GM12864 (cell line): ENCODE results near the gene NCAPG2.

Source experiments
- DNase-seq: peaks from one replicate; pipeline ENCODE4 v3.0.0-alpha.2; 2011; ENCODE audit warnings: low read depth
- H3K4me3 ChIP-seq: 2 replicates; pipeline ENCODE4 v1.5.1; 2011; ENCODE audit warnings: mild to moderate bottlenecking, low read depth, low read length, control low read depth
- CTCF ChIP-seq: IDR thresholded peaks from 2 replicates; pipeline ENCODE4 v1.5.1; 2011; ENCODE audit warnings: low read depth, mild to moderate bottlenecking, moderate library complexity, low read length, control low read depth, inconsistent platforms; ENCODE audit errors: missing control alignments

NCAPG2 gene

DNA sequence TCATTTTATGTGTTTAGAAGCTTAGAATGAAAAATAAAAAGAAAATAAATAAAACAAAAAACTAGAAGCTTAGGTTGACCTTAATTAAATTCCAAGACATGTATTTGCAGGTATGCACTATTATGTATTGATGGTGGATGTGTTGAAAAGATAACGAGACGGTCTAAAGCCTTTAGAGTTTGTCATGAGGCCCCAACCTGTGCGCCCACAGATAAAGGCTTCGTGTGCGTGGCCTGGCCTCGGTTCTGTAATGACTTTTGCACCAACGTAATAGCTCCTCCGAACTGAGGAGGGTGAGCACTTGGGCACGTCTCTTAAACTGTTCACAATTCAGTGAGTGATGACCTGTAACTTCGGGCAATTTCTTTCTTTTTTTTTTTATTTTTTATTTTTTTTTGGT, 43.7 kb upstream of the NCAPG2 start:
- no peak for DNase-seq
- TF ChIP-seq CTCF: no peak
- H3K4me3 ChIP-seq: no peak overlapping the region

GRCh38 chr7:158747408-158747807, 42.8 kb upstream of the NCAPG2 start:
- no peak for DNase-seq
- H3K4me3 ChIP-seq: no peak overlapping the region
- no peak for TF ChIP-seq CTCF

DNA sequence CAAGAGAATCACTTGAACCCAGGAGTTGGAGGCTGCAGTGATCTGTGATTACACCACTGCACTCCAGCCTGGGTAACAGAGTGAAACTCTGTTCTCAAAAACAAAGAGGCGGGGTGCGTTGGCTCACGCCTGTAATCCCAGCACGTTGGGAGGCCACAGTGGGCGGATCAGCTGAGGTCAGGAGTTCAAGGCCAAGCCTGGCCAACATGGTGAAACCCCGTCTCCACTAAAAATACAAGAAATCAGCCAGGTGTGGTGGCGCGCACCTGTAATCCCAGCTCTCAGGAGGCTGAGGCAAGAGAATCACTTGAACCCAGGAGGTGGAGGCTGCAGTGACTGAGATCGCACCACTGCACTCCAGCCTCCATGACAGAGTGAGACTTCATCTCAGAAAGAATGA, 42.4 kb upstream of the NCAPG2 start:
- DNase-seq: no peak
- no peak overlapping the region for H3K4me3 ChIP-seq
- no peak for TF ChIP-seq CTCF

DNA sequence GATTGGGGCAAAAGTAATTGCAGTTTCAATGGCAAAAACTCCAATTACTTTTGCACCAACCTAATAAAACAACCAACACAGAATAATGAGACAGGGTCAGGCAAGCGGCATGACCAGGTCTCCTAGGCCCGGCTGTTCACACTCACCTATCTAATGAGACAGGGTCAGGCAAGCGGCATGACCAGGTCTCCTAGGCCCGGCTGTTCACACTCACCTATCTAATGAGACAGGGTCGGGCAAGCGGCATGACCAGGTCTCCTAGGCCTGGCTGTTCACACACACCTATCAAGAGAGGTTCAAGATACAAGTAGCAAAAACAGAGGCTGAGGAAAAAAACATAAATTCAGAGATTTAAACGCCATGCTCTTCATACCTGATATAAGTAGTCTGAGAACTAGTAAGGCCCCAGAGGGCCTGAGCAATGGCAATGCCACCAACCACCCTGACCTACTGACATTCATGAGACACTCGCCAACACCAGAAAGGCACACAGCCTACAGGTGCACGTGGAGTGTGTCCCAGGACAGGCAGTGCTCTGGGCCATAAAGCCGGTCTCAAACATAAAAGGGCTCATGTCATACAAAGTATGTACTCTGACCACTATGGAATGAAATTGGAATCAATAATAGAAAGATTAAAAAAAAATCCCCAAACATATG, 40.6 kb upstream of the NCAPG2 start:
- no peak overlapping the region for H3K4me3 ChIP-seq
- DNase-seq: no peak
- TF ChIP-seq CTCF: no peak

- H3K4me3 ChIP-seq: no peak overlapping the region
- TF ChIP-seq CTCF: no peak
- no peak for DNase-seq
These were observed 39.5 kb upstream of the NCAPG2 start for GRCh38 chr7:158744070-158744469.

DNA sequence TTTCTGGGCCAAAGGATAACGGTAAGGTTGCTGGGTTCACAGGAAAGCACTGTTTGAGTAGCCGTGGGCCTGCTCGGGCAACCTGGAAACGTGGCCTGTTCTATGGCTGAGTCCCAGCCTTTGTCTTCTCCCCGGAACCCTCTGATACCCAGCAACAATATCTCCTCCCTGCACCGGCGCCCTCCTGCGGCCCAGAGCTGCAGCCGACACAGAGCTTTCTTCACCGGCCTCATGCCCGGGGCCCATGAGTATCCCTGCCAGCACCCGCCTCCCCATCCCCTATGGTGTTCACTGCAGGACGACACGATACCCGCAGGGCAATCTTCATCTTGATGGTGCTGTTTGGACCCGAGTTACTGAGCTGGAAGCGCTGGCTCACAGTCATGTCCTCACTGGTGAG, 38.6 kb upstream of the NCAPG2 start:
- no peak for DNase-seq
- no peak for TF ChIP-seq CTCF
- H3K4me3 ChIP-seq: no peak overlapping the region

DNA sequence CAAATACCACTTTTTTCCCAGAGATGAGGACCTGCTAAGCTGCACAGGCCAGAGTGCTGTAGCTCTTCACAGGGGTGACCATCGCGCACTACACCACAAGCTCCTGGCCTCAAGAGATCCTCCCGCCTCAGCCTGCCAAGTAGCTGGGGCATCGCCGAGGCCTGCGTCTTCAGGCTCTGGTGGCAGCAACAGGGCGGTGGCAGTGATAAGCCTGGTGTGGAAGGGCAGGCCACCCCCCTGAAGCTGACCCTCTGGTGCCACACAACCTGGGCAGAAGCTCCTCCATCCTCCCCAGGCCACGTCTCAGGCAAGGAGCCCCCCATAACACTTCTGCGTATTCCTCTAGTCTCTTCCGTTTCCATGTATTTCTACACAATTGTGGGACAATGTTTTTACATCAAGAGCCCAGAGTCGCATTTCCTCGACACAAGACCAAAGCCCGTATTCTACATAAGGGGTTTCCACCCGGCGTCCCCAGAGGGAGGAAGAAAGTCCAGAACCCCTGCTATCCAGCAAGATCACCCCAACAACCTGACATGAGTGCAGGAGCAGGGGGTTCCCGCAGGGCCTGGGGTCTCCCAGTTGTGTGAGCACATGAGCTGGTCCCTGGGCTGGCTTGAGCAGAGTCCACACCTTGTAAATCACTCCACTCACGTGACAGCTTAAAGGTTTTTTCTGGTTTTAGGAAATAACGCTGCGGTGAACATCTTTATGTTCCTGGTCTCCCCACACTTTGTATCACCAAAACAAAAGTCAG, 37.6 kb upstream of the NCAPG2 start:
- no peak overlapping the region for H3K4me3 ChIP-seq
- no peak for TF ChIP-seq CTCF
- DNase-seq: no peak
